ENCODE data around the gene CD209. TPM values are rescaled to one million over a fixed set of nuclear protein-coding genes. Genes with fewer than 3 reads are reported as not detected.

Gene CD209
- total and polyA plus RNA-seq, 12 donors = 0.67 to 50.6 (median 14.8) TPM

DNA sequence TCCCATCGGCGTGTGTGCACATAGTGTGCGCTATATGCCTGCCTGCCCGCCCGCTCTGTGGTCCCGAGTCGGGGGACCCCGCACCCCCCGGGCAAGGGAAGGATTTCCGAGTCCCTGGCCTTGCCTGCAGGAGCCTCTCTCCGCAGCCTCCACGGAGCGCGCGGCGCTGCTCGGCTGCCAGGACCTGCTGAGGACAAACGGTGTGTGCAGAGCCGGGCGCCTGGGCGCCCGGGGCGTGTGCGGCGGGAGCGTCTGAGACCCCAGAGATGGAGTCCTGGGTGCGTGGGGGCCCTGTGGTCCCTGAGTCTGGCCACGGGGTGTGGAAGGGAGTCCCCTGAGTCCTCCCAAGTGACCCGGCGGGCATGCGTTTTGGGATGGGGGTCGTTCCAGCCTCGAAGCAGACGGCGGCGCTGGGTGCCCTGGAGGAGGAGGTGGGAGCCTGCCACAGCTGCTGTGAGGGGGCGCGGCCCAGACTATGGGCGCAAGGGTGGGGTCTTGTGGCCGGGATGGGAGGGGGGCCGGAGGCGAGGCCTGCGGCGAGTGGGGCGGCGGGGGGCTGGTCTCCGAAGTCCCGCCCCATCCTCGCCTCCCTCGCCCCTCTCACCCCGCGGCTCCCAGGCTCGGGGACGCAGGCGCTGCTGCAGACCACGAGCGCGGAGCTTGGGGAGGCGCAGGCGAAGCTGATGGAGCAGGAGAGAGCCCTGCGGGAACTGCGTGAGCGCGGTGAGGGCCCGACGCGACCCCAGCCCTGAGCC, 41.0 kb upstream of the CD209 start:
- H3K4me3 ChIP-seq = peak overlapping the region in 2 of 4 donors; percentile 15 to 43
- intact Hi-C loops (cut with DNase I) = no loop called here

DNA sequence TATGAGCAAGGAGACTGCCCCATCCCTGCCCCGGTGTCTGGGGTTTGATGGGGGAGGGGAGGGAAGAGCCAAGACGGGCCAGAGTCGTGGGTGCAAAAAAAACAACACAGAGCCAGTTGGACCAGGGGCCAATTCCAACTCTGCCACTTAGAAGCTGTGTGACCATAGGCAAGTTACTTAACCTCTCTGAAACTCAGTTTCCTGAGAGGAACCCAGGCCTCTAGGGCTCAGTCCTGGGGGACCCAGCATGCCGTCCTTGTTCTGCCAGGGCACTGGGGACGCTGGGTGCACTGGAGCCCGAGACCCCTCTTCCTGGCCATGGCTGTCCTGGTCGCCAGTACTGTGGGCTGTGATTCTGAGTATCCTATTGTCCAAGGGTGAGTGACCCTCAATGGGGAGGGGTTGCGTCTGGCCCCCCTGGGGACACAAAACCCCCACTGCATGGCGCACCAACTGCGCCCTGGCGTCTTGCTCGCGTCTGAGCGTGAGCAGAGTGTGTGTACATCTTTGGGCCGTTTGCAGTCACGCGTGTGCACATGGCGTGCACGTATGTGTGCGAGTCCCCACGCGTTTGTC, 40.4 kb upstream of the CD209 start:
- peak overlapping the region in 2 of 4 donors; percentile 16 to 43 for H3K4me3 ChIP-seq

More for the DNA sequence above, 41.0 kb upstream of the CD209 start:
- TF ChIP-seq, protein P1, sequence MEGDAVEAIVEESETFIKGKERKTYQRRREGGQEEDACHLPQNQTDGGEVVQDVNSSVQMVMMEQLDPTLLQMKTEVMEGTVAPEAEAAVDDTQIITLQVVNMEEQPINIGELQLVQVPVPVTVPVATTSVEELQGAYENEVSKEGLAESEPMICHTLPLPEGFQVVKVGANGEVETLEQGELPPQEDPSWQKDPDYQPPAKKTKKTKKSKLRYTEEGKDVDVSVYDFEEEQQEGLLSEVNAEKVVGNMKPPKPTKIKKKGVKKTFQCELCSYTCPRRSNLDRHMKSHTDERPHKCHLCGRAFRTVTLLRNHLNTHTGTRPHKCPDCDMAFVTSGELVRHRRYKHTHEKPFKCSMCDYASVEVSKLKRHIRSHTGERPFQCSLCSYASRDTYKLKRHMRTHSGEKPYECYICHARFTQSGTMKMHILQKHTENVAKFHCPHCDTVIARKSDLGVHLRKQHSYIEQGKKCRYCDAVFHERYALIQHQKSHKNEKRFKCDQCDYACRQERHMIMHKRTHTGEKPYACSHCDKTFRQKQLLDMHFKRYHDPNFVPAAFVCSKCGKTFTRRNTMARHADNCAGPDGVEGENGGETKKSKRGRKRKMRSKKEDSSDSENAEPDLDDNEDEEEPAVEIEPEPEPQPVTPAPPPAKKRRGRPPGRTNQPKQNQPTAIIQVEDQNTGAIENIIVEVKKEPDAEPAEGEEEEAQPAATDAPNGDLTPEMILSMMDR (IDR thresholded peaks at IDR 0.05) = no peak
- TF ChIP-seq POLR2A (IDR thresholded peaks at IDR 0.05) = no peak
- WGBS, 4 donors = 1 to 2% methylated on average over 62 to 67 of the region's 67 CpGs; no CpG with 5 or more reads in 2 of the 4 donors
- H3K27ac ChIP-seq = peak overlapping the region in 2 of 5 donors; percentile 73 to 87
- no peaks in the 10 kb centered on the region for H3K27me3 ChIP-seq
- DNase-seq = peak in 6 of 7 donors; percentile 23 to 46 (median 30)
- no peaks in the 10 kb centered on the region for H3K36me3 ChIP-seq (replicated peaks in 1 of 2)
- no peaks in the 10 kb centered on the region for H3K9me3 ChIP-seq (replicated peaks in 1 of 3)
- H3K4me1 ChIP-seq (replicated peaks in 1 of 2) = peaks cover 7 to 24% of the 10 kb centered on the region in 2 donors

DNA sequence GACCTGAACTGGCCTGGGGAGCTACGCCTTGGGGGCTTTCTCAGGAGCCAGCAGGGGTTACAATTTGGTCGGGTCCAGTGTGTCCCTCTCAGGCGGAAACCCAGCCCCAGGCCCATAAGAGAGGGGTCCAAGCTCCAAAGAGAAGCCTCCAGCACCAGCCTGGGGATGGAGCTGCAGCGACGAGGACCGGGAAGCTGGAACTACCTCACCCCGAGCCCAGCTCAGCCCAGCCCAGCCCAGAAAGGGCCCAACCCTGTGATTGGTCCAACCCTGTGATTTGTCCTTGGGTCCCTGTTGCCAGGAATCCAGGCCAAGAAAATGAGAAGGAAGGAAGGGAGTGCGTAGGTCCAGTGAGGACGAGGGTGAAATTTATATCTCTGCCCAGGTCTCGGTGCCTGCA, 39.8 kb upstream of the CD209 start:
- DNase-seq = peak; percentile 86 to 92 (median 91)
- intact Hi-C loops (cut with DNase I) = no loop called here
- no peaks in the 10 kb centered on the region for H3K9me3 ChIP-seq (replicated peaks in 1 of 3)
- no peaks in the 10 kb centered on the region for H3K27me3 ChIP-seq
- H3K4me3 ChIP-seq = peak overlapping the region in 2 of 4 donors; percentile 16 to 43
- TF ChIP-seq, protein P1 (IDR thresholded peaks at IDR 0.05) = no peak
- peak in 1 of 2 donors; percentile 84 for TF ChIP-seq POLR2A (IDR thresholded peaks at IDR 0.05)
- peaks cover 7 to 24% of the 10 kb centered on the region in 2 donors for H3K4me1 ChIP-seq (replicated peaks in 1 of 2)
- H3K36me3 ChIP-seq (replicated peaks in 1 of 2) = no peaks in the 10 kb centered on the region
- WGBS, 4 donors = 7 to 10% (median 8%) methylated on average over 3 to 10 of the region's 10 CpGs
- H3K27ac ChIP-seq = peak overlapping the region in 3 of 5 donors; percentile 73 to 87 (median 80)

More for the DNA sequence above, 40.4 kb upstream of the CD209 start:
- Histone ChIP-seq H3K36me3 (replicated peaks in 1 of 2) (no peaks in the 10 kb centered on the region), H3K27me3 (no peaks in the 10 kb centered on the region), H3K27ac (peak overlapping the region in 3 of 5 donors; percentile 73 to 87 (median 80)), H3K9me3 (replicated peaks in 1 of 3) (no peaks in the 10 kb centered on the region), H3K4me1 (replicated peaks in 1 of 2) (peaks cover 7 to 24% of the 10 kb centered on the region in 2 donors)
- 0 to 11% (median 7%) methylated on average over 11 to 22 of the region's 22 CpGs for WGBS, 4 donors
- no peak for TF ChIP-seq POLR2A (IDR thresholded peaks at IDR 0.05)
- TF ChIP-seq, protein P1 (IDR thresholded peaks at IDR 0.05) = no peak
- intact Hi-C loops (cut with DNase I) = no loop called here
- DNase-seq = peak in 1 of 7 donors; percentile 15

DNA sequence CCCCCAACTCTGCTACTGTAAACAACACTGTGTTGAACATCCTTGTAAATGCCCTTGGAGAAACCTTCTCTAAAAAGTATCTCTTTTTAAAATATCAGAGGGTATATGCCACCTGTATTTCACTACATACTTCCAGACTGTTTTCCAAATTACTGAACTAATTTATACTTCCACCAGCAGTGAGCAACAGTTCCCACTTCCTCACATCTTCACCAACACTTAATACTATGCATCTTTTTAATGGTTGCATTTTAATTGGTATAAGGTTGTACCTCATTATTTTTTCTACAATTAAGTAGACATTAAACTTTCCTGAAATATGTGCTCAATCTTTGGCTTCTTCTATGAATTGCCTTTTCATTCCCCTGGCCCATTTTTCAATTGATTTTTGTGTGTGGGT, 37.5 kb upstream of the CD209 start:
- TF ChIP-seq POLR2A (IDR thresholded peaks at IDR 0.05) = no peak
- TF ChIP-seq, protein P1 (IDR thresholded peaks at IDR 0.05) = no peak
- intact Hi-C loops (cut with DNase I) = no loop called here
- peaks cover 7 to 24% of the 10 kb centered on the region in 2 donors for H3K4me1 ChIP-seq (replicated peaks in 1 of 2)
- H3K4me3 ChIP-seq = no peak overlapping the region
- no peak overlapping the region for H3K27ac ChIP-seq
- no peak for DNase-seq
- no peaks in the 10 kb centered on the region for H3K36me3 ChIP-seq (replicated peaks in 1 of 2)
- no peaks in the 10 kb centered on the region for H3K9me3 ChIP-seq (replicated peaks in 1 of 3)
- no peaks in the 10 kb centered on the region for H3K27me3 ChIP-seq
